Left colon (tissue), 2 donors: ENCODE results near the gene NXN. TPM values are rescaled to one million over a fixed set of nuclear protein-coding genes. Genes with fewer than 3 reads are reported as not detected.
A peak's percentile ranks its signal among the peaks of the same experiment; 100 is the strongest.

Source experiments
- ATAC-seq: fragments of 200-7000 bp; cut with Tn5 transposase; one replicate; pipeline ENCODE4 v1.9.1; 2020; ENCODE audit warnings: mild to moderate bottlenecking, moderate library complexity
- DNase-seq, 2 donors: peaks; one replicate each; pipeline ENCODE4 v3.0.0-alpha.2; 2020
- intact Hi-C, 2 donors: fragments of 100-400 bp; cut with DNase I in 1 of 2; cut with micrococcal nuclease in 1 of 2; formaldehyde crosslinking; loops; one replicate each; pipeline versions ENCODE4 v1.11.2 to v1.14.0; 2022; cut with DNase I, micrococcal nuclease
- long read RNA-seq: library from polyadenylated mRNA; unstranded; transcript quantifications from one replicate; pipeline ENCODE4 v2.0.0, GENCODE V29; 2021
- total RNA-seq, 2 donors: library from RNA; stranded (reverse); fragmentation: NEBNext Ultra II Directional; extraction: Animal tissue kit (Norgen Biotek cat#: 25700); gene quantifications; one replicate each; pipeline ENCODE4 v1.2.1, GENCODE V29; 2021
- donor health status: DM: no; HTN: no; CAD: no.
- donor health status: DM: yes; HTN: yes; CAD: no.

Gene NXN
- 10 to 100 TPM in 1 of 2 donors, 1 to 10 TPM in 1; 3.9 to 14.5 TPM for total RNA-seq
- long read RNA-seq, partial matches to known transcripts: 1 of 11 reads
- long read RNA-seq, other reads (novel, unspliced or antisense): 8 of 11 reads

- DNase-seq (peak; percentile 72 to 89), ATAC-seq (peak; percentile 96)
- intact Hi-C loops: loop anchor here (5.0 to 10.0 kb wide), 2 partner anchors 185 to 567 kb away; a partner anchor contains a TSS
These were observed at the start of gene NXN for GRCh38 chr17:979539-980405. NXN (minus strand) TSS chr17:979776.

- ATAC-seq (no peak), DNase-seq (no peak)
- intact Hi-C loops: no loop called here
These were observed 47.5 kb upstream of the NXN start for GRCh38 chr17:1027044-1027443.

DNA sequence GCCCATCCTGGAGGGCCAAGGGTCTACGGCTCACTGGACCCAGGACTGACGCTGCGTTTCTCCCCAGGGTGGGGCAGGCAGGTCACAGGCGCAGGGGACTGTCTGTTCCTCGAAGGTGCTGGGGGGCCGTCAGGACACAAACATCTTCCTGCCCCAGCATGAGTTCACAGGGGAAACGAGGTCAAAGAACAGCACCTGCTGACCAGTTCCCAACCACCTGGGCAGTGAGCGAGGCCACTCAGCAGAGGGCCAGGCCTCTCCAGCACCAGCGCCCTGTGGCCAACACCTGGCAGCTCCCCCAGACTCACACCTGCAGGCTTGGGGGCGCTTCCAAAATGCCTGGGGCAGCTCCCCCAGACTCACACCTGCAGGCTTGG lies 47.0 kb upstream of the NXN start:
- DNase-seq: no peak
- intact Hi-C loops: no loop called here
- no peak for ATAC-seq

DNA sequence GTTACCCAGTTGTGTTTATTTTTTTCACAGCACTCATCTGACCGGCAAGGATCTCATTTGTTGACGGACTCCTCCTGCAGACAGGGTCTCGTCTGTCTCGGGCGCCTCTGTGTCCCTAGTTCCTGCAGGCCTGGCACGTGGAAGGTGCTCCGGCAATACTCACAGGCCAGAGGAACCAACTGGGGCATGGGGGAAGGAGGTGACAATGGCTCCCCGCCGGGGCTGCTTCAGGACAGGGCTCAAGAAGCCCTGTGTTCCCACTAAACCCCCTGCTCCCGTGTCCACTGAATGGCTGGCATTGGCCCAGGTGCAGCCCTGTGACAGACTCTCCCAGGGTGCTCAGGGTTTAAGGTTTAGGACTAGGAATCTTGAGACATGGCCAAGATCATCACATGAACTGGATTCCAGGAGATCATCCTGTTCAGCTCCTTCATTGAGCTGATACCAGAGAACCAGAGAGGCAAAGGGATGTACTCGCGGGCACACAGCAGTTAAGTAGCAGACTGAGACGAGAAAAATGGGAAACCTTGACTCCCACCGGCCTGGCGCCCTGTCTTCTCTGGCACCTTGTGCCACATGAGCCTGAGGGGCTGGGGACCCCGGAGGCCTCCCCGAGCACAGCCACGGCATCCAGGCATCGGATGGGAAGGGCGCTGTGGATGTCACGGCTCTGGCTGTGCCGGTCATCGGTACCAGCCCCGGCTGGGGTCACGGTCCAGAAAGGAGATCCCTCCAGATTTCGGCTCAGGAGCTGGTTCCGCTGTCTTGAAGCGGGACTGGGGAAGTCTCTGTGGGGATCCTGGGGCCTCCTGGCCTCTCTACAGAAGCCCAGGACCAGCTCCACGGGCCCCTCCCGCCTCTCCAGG lies 46.4 kb upstream of the NXN start:
- DNase-seq: no peak
- intact Hi-C loops: no loop called here
- no peak for ATAC-seq

DNA sequence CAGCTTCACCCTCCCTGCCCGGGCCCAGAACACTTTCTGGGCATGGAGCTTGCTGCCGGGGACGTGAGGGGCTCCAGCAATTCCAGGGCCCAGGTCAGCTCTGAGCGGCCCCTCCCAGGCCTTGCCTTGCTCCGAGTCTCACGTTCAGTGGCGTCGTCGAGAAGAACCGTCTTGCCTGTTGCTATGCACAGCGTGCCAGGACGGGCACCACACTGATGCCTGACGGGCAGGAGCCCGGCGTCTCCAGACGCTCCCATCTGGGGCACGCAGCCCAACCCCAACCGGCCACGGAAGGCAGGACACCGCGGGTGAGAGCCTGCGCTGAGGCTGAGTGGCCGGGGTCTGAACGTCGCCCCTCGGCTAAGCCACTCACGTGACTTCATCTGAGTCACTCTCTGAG lies 44.5 kb upstream of the NXN start:
- ATAC-seq (no peak), DNase-seq (no peak)
- intact Hi-C loops: no loop called here

- peak; percentile 2 for ATAC-seq
- intact Hi-C loops: no loop called here
These were observed 42.9 kb upstream of the NXN start for GRCh38 chr17:1022278-1023024.

DNA sequence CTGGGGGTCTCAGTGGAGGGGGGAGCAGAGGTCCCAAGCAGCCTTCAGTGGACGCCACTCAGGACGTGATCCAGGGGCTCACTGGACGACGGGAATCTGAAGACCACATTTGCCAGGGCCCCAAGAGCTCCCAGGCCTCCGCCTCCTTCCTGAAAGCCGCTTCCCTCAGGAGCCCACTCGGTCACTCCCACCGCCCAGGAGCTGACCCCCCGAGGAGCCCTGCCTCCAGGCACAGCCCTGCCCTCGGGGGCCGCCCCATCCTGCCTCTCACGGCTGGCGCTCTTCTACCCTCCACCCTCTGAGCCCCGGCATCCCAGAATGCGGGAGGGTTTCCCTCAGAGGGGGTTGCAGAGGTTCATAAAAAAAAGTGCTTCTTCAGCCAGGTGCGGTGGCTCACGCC lies 41.6 kb upstream of the NXN start:
- intact Hi-C loops: no loop called here
- no peak for ATAC-seq
- DNase-seq: no peak

More at GRCh38 chr17:1022278-1023024, 42.9 kb upstream of the NXN start:
- DNase-seq: no peak

- intact Hi-C loops: no loop called here
- ATAC-seq: peak; percentile 76
- DNase-seq: no peak
These were observed 39.9 kb upstream of the NXN start for GRCh38 chr17:1019451-1019850.

- ATAC-seq: no peak
These were observed 39.0 kb upstream of the NXN start for GRCh38 chr17:1018547-1018946.

GRCh38 chr17:1013729-1014090 lies 34.1 kb upstream of the NXN start:
- DNase-seq: no peak
- ATAC-seq: no peak
- intact Hi-C loops: no loop called here

More at GRCh38 chr17:1018547-1018946, 39.0 kb upstream of the NXN start:
- intact Hi-C loops: no loop called here
- DNase-seq: no peak

GRCh38 chr17:1012823-1013728 lies 33.5 kb upstream of the NXN start:
- ATAC-seq: no peak
- intact Hi-C loops: no loop called here
- no peak for DNase-seq

DNA sequence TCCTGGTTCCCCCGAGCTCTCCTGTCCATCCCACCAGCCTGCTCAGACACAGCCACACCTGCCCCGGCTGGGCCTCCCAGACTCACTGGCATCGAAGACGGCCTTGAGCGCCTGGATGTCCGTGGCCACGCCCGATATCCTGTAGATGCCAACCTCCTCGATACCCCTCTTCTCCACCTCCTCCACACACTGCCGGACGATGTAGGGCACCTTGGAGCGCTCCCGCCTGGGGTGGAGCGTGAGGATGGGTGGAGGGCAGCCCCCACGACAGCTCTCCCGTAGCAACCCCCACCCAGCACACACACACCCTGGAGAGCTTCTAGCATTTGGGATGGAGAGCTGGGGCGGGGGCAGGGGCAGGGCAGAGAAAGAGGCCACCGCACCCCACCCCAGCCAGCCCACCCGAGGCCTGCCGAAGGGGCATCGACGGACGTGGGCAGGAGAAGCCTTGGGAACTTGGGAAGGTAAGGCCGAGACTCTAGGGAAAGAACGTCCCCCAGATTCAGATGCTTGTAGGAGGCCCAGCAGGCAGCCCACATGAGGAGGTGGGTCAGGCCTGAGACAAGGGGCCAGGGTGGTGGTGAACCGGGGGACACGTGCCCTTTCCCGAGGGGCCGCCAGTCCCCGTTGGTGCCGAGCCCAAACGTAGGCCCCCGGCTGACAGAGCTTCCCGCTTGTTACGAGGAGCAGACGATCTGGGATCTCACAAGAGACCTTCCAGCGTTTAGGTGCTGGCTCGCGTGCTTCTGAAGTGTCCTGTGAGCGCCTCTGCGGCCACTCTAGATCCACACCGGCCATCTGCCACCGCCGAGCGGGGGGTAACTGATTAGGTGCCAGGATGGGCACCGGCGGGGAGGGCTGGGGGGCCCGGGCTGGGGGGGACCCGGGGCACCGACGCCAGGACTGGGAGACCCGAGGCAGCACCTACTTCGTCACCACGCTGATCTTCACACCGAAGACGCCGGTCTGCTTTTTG lies 32.5 kb upstream of the NXN start:
- DNase-seq (no peak), ATAC-seq (peak; percentile 3)
- intact Hi-C loops: no loop called here

DNA sequence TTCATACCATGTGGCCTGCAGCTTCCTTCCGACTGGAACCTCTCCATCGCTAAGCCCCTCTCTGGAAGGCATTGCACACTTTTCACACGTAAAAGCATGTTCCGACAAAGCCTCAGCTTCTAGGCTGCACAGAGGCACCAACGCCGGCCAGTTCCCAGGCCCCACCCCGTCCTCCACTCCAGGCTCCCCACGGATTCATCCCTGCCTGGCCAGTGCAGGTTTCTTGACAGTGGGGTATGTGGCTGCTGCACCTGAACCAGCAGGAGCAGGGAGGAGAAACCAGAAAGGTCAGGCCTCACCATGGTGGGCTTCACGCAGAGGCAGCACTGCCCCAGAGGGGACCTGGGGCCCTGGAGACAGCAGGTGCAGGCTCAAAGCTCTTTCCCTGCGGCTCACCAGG lies 31.6 kb upstream of the NXN start:
- DNase-seq (no peak), ATAC-seq (no peak)

DNA sequence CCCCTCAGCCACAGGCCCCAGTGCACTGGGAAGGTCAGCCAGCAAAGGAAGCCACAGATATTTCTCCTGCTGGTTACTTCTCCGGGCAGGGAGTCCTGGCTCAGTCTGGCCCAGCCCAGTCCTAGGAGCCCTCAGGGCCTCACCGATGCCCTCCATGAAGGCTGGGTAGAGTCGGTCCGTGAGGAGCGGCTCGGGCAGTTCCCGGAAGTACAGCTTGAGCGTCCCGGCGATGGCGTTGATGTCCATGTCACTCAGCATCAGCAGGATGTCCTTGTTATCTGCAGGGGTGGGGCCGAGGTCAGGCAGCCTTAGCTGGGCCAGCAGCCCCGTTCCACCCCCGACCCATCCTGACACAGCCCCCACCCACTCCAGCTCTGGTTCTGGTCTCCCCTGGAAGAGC lies 31.0 kb upstream of the NXN start:
- DNase-seq (no peak), ATAC-seq (no peak)
- intact Hi-C loops: no loop called here

More for the DNA sequence above, 31.6 kb upstream of the NXN start:
- intact Hi-C loops: no loop called here

DNA sequence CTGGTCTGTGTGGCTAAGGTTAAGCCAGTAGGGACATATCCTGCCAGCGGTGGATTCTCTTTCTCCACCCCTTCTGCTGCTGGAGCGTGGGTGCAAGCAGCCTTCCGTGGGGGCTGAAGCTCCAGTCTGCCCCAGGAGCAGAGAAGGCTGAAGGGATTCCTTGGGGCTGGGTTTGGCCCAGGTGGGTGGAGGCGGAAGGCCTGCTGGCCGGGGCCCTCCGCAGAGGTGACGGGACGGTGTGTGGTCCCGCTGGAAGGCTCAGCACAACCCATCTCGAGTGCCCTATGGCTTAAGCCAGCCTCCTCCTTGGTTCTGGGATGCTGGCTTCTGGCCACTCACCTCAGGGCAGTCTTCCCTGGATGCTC lies 30.5 kb upstream of the NXN start:
- intact Hi-C loops: no loop called here
- no peak for DNase-seq
- no peak for ATAC-seq

DNA sequence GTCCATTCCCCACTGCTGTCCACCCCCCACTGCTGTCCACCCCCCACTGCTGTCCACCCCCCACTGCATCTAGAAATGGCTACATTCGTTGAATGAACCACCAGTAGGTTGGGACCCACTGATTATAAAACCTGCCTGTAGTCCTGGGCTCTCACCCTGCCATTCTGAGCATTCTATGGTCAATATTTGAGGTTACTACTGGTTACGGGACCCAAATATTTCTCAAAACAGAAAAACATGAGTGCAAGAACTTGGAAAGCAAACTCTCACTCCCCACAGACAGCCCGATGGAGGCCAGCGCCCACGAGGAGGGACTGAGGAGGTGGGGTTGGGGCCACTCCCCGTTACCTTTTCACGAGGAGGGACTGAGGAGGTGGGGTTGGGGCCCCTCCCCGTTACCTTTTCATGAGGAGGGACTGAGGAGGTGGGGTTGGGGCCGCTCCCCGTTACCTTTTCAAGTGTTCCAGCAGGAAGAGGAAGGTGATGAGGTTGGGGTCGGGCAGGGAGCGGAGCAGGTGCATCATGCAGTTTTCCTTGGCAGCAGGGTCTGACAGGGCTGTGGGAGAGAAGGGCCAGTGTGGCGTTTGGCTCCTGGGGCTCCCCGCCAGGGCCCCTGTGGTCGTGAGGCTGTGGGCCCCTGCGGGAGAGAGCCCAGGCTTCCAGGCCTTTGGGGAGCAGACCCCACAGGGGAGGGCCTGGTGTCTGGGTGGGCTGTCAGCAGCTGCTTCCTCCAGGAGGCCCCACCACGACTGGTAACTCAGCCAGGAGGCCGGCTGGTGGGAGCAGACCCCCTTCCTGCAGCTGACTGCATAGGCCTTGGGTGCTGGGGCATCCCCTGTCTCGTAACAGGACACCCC lies 29.9 kb upstream of the NXN start:
- DNase-seq: no peak
- intact Hi-C loops: no loop called here
- ATAC-seq: no peak
